SU-DHL-6 (cell line): Measurements from ENCODE around the gene CMTM7.

Source experiments
- EZH2phosphoT487 ChIP-seq: fragments of 200-600 bp; sonication (generic), shearing (Covaris generic); conservative IDR thresholded peaks from 2 replicates; pipeline ENCODE4 v1.6.1; 2018; ENCODE audit warnings: mild to moderate bottlenecking, antibody characterized with exemption, low read length, moderate library complexity, mixed read lengths
- TF ChIP-seq, protein P1 (sequence below): fragments of 200-600 bp; sonication (generic); IDR thresholded peaks from one replicate; pipeline ENCODE4 v1.5.1; 2017; ENCODE audit warnings: antibody characterized with exemption, mild to moderate bottlenecking, low read length, moderate library complexity; ENCODE audit not compliant: insufficient read depth, poor library complexity, severe bottlenecking

- TF ChIP-seq, protein P1, sequence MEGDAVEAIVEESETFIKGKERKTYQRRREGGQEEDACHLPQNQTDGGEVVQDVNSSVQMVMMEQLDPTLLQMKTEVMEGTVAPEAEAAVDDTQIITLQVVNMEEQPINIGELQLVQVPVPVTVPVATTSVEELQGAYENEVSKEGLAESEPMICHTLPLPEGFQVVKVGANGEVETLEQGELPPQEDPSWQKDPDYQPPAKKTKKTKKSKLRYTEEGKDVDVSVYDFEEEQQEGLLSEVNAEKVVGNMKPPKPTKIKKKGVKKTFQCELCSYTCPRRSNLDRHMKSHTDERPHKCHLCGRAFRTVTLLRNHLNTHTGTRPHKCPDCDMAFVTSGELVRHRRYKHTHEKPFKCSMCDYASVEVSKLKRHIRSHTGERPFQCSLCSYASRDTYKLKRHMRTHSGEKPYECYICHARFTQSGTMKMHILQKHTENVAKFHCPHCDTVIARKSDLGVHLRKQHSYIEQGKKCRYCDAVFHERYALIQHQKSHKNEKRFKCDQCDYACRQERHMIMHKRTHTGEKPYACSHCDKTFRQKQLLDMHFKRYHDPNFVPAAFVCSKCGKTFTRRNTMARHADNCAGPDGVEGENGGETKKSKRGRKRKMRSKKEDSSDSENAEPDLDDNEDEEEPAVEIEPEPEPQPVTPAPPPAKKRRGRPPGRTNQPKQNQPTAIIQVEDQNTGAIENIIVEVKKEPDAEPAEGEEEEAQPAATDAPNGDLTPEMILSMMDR: no peak
- no peak for TF ChIP-seq EZH2phosphoT487
Observed at GRCh38 chr3:32420126-32421038, 28.7 kb downstream of the CMTM7 start.
